GM12873 (cell line): ENCODE data around the gene SERPINC1.

ENCODE experiments used
- TF ChIP-seq, protein P1 (sequence below): IDR thresholded peaks from 2 replicates; pipeline ENCODE4 v1.5.1; 2012; ENCODE audit warnings: low read depth, mild to moderate bottlenecking, moderate library complexity, low read length, control low read depth; ENCODE audit not compliant: insufficient read depth; ENCODE audit errors: missing control alignments

Gene SERPINC1

DNA sequence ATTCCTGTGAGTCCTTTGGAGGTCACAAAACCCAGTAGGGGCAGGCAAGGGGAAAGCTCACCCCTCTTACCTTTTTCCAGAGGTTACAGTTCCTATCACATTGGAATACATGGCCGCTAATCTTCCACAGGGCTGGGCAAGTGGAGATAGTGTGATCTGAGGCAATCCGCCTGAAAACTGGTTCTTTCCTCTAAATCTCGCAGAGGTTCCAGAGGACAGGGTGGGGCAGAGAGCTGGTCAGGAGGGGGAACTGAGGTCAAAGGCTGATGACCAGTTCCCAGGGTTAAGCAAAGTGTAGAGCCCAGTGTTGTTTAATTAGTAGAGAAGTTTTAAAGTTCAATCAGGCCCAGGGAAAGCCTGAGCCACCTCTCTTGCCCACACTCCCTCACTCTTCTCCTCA, at the start of gene SERPINC1:
Gene SERPINC1 (minus strand): TSS at position 179 of the 400 bp plus-strand sequence. CDS start 68 bp downstream, at position 111.
- TF ChIP-seq, protein P1, sequence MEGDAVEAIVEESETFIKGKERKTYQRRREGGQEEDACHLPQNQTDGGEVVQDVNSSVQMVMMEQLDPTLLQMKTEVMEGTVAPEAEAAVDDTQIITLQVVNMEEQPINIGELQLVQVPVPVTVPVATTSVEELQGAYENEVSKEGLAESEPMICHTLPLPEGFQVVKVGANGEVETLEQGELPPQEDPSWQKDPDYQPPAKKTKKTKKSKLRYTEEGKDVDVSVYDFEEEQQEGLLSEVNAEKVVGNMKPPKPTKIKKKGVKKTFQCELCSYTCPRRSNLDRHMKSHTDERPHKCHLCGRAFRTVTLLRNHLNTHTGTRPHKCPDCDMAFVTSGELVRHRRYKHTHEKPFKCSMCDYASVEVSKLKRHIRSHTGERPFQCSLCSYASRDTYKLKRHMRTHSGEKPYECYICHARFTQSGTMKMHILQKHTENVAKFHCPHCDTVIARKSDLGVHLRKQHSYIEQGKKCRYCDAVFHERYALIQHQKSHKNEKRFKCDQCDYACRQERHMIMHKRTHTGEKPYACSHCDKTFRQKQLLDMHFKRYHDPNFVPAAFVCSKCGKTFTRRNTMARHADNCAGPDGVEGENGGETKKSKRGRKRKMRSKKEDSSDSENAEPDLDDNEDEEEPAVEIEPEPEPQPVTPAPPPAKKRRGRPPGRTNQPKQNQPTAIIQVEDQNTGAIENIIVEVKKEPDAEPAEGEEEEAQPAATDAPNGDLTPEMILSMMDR, result no peak

DNA sequence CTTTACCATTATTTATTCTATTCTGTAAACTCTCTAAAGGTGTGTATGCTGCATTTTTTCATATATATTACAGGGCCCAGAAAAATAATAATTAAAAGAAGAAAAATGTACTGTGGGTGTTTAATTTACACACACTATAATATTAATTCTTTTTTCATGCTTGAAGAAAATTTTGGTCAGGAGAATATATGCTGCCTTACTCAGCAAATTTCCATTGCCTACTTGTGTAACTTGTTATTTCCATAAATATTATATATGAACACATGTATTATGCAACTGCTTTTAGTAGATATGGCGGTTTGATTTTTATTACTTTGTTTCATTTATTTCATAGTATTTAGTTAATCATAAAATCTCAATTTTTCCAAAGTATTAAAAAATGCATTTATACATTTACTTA, 46.4 kb upstream of the SERPINC1 start:
- TF ChIP-seq, protein P1, result no peak

DNA sequence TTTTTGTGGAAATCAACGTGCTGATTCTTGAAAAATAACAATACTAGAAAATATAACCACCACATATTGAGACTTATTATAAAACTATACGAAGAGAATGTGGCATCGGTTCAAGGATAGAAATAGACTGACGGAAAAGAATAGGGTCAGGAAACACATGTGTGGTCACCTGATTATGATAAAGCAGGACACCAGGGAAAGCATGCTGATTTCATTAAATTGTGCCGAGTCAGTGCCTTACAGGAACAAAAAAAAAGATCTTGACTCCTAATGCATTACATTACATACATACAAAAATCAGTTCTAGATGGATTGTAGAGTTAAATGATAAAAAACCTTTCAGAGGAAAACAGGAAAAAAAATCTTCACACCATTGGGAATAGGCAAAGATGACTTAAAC, 43.5 kb upstream of the SERPINC1 start:
- TF ChIP-seq, protein P1, result no peak

DNA sequence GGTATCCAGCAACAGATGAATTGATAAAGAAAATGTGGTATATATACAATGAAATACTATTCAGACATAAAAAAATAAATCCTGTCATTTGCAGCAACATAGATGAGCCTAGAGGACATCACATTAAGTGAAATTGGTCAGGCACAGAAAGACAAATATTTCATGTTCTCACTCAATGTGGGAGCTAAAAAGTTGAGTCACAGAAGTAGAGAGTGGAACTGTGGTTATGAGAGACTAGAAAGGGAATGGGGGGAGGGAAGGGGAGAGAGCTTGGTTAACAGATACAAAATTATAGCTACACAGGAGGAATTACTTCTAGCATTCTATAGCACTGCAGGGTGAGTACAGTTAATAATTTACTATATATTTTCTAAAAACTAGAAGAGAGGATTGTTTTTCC, 37.1 kb upstream of the SERPINC1 start:
- TF ChIP-seq, protein P1, result no peak

DNA sequence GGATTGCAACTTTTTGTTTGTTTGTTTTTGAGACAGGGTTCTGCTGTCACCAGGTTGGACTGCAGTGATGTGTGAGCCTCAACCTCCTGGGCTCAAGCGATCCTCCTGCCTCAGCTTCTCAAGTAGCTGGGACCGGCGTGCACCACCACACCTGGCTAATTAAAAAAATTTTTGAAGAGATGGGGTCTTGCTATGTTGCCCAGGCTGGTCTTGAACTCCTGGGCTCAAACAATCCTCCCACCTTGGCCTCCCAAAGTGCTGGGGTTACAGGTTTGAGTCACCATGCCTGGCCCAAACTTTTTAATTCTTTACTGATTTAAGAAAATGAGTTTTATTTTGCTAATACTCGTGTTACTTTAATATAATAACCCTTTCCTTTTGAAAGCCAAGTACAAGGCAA, 31.5 kb upstream of the SERPINC1 start:
- TF ChIP-seq, protein P1, result no peak

DNA sequence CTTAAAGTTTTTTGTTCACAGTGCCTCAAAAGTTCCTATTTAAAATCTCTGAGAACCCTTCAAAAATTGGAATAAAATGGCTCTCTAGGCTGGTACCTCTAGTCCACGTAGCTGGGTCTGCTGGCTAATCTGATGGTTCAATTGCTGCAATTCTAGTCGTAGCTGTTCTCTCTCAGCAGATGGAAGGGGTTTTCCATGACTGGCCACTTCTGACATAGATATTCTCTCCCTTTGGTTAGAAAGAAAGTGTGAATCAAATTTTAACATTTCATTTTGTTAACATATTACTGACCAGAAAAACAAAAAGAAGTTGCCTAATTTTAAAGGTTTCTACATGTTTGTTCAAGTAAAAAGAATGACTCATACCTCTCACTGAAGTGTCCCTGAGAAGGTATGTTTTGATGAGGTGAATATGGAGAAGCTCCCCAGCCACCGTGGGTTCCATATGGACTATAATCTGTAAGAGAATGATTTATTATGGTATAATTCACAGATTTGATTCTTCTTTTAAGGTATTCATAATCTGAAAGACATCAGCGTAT, 29.3 kb upstream of the SERPINC1 start:
- TF ChIP-seq, protein P1, result no peak

DNA sequence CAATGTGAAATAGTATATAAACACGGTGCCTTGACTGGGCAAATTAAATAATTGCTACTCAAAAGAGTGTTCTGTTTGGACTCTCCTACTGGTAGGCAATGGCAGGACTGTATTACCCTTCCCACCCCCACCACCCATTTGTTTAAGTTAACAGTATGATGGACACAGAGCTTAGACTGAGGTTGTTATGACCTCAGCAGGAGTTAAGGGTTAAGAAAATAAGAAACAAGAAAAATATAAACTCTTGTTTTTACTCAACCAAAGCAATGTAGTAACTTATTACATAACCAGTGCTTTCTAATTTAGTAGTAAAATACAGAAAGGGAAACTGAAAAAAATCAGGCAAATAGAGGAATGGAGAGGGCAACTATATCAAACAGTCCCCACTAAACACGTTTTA, 19.9 kb upstream of the SERPINC1 start:
- TF ChIP-seq, protein P1, result no peak
